NCI-H526 treated with DMSO at 0.1 percent for 48 hours (cell line): Measurements from ENCODE around the gene IL4R.
"Not testable (repeated sequence)": the region's sequence is repeated elsewhere in the genome, so short reads cannot be mapped to it uniquely, and the experiment has no call there.

ENCODE experiments used
- DNase-seq: peaks from one replicate; lab custom pipeline; 2025; lab: John Stamatoyannopoulos, UW

The IL4R gene

DNA sequence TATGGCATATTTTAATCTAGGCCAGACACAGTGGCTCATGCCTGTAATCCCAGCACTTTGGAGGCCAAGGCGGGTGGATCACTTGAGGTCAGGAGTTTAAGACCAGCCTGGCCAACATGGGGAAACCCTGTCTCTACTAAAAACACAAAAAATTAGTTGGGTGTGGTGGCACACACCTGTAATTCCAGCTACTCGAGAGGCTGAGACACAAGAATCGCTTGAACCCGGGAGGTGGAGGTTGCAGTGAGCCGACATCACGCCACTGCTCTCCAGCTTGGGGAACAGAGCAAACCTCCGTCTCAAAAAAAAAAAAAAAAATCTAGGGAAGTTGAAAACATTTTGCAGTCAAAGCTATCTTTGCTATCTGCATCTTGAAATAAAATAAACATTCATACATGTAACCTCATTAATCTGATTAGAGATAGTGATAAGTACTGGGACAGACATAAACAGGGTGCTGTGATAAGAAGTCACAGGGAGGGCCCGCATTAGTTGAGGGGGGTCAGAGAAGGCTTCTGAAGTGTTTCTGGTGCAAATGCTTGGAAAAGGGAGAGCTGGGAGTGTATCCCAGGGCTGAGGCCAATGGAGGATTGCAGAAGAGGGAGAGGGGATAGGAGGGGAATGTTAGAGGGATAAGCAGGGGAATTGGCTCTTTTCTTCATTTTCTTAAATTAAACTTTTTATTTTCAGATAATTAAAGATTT lies 15.8 kb downstream of the IL4R start:
- not testable (repeated sequence) for DNase-seq

GRCh38 chr16:27330542-27330941 lies 16.8 kb downstream of the IL4R start:
- no peak for DNase-seq

DNA sequence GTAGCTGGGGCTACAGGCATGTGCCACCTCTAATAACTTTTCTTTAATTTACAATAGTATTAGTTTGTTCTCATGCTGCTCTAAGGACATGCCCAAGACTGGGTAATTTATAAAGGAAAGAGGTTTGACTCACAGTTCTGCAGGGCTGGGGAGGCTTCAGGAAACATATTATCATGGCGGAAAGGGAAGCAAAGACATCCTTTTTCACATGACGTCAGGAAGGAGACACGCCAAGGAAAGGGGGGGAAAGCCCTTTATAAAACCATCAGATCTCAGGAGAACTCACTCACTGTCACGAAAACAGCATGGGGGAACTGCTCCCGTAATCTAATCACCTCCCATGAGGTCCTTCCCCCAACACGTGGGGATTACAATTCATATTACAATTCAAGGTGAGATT lies 18.3 kb downstream of the IL4R start:
- DNase-seq: no peak

DNA sequence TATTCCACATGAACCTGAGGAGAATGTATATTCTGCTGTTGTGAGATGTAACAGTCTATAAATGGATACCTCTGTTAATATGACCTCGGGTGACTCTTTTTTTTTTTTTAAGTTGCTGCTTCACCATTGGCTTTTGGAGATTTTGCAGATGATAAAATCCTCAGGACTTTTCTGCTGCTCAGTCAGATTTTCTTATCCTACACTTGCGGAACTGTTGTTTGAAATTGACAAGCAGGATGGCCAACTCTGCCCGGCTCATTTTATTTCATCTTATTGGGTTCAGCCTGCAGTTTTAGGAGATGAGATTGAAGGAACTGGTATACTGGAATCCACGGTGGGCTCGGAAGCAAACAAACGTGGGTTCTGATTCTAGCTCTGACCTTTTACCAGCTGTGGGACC lies 19.3 kb downstream of the IL4R start:
- DNase-seq: no peak

- no peak for DNase-seq
These were observed 19.8 kb downstream of the IL4R start for GRCh38 chr16:27333549-27333948.

GRCh38 chr16:27334192-27334764 lies 20.5 kb downstream of the IL4R start:
- DNase-seq: no peak

DNA sequence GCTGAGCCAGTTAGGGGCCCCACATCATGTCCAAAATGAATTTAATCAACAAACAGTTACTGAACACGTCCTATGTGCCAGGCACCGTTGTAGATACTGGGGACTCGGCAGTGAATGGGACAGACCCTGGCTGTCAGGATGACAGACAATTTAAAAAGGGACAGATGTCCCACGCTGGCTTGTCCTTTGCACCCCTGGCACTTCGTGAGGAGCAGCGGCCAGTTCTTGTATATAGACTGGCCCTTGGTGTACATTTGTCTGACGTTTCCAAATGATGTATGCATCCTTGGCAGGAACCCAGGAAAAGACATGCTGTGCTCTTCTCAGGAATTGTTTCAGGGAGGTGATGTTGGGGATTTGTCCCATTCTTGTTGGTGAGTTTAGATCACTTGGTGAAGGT lies 21.1 kb downstream of the IL4R start:
- no peak for DNase-seq

DNA sequence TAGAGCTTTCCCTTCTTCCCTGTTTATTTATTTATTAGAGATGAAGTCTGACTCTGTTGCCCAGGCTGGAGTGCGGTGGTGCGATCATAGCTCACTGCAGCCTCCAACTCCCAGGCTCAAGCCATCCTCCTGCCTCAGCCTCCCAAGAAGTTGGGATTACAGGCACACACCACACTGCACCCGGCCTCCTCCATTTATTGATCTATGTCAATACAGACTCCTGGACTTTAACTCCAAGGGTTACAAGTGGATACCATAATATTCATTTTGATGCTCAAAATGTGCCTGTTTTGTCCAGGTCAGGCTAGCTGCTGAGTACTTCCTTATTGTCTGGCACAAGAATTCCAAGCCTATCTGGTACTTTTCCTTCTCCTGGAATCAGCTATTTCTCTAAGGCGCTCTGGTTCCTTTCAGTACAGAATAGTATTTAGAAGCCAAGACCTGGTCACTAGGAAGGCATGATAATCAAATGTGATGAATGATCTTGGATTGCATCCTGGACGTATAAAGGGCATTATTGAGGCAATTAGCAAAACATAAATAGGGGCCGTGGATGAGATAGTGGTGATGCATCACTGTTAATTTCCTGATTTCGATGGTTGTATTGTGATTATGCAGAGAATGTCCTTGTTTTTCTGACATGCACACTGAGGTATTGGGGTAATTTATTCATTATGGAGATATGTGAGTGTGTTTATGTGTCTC lies 21.7 kb downstream of the IL4R start:
- no peak for DNase-seq

DNA sequence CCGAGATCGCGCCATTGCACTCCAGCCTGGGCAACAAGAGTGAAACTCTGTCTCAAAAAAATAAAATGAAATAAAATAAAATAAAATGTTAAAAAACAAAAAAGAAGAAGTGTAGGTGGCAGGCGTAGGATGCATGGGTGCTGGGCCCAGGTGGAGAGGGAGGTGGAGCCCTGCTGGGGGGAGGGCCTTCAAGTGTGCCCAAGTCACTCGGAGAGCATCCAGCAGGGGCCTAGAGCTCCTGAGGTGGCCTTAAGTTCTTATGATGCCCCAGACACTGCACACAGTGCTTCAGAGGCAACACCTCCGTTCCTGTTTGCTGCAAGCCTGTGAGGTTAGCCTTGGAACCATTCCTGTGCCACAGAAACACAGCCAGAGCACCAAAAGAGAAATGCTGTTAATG lies 23.2 kb downstream of the IL4R start:
- no peak for DNase-seq

DNA sequence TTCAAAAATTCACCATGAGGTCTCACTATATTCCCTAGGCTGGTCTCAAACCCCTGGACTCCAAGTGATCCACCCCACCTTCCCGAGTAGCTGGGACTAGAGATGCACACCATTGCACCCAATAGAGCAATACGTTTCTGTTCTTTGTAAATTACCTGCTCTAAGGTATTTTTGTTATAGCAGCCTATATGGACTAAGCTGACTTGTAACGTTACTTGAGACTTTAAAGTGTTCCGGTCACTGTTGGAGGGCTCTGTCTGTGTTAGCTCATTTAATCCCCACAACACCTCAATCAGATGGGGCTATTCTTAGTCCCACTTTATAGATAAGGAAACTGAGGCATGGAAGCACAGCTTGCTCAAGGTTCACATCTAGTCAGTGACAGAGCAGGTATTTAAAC lies 25.4 kb downstream of the IL4R start:
- DNase-seq: no peak

DNA sequence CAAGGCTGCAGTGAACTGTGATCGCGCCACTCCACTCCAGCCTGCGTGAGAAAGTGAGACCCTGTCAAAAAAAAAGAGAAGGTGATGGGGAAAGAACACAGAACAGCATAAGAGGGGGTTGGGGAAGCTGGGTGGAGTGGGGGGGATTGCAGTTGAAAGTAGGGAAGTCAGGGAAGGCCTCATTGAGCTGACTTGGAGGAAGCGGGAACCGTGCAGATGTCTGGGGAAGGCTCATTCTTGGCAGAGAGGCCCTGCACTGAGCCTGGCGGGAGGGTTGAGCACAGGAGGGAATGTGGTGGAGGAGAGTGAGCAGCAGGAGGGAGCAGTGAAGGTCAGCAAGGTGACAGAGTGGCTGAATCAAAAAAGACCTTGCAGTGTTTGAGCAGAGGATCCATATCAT lies 26.9 kb downstream of the IL4R start:
- no peak for DNase-seq

DNA sequence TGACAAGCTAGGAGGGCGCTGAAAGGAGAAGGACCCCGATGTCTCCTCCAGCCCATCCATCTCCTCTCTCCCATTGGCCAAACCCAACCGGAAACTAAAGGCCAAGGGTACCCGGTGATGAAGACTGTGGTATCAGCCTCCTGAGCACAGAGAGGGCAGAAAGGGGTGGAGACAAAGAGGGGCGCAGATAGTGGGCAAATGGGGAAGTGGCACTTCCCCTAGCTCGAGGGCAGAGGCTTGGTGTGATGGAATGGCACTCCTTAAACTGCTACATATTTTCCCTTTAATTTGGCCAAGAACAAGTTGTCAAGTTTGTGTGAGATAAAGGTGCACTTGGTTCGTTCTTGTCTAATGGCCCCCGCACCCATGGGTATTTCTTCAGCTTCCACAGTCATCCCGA lies 27.8 kb downstream of the IL4R start:
- DNase-seq: no peak

DNA sequence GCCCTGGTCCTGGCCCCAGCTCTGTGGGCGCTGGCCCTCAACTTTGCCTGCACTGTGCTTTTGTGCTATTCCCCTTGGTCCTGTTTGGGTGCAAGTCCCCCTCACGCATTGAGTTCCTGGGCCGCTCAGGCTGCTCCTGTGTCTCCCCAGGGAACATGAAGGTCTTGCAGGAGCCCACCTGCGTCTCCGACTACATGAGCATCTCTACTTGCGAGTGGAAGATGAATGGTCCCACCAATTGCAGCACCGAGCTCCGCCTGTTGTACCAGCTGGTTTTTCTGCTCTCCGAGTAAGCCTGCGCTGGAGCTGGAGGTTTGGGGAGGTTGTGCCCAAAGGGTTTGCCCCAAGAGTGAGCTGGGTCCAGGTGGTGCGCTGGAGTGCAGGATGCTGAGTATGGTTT lies 28.2 kb downstream of the IL4R start:
- DNase-seq: no peak

DNA sequence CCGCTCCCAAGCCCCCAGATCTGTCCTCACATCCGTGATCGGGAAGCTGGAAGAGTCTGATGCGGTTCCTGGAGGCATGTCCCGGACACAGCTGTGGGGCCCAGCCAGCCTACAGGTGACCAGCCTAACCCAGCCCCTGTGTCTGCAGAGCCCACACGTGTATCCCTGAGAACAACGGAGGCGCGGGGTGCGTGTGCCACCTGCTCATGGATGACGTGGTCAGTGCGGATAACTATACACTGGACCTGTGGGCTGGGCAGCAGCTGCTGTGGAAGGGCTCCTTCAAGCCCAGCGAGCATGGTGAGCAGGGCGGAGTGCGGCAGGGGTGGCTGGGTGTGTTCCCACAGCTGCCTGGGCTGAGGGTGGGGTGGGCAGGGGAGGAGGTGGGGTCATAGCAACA lies 30.9 kb downstream of the IL4R start:
- DNase-seq: no peak

DNA sequence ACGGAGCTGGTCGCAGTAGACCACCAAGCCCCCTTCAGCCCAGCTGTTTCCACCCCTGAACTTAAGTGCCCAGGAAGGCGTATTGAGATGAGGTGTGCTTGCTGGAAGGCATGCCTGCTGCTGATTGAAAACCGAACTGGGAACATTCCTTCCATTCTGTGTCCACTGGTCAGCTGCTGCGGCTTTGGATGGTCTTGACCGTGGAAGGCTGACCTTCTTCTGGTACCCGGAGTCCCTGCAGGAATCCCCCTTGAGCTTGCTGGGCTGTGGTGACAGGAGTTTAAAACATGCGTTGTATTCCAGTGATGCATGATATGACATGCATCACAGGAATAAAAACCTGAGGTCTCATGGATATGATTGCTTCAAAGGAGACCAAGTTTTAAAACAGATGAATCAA lies 31.4 kb downstream of the IL4R start:
- no peak for DNase-seq

DNA sequence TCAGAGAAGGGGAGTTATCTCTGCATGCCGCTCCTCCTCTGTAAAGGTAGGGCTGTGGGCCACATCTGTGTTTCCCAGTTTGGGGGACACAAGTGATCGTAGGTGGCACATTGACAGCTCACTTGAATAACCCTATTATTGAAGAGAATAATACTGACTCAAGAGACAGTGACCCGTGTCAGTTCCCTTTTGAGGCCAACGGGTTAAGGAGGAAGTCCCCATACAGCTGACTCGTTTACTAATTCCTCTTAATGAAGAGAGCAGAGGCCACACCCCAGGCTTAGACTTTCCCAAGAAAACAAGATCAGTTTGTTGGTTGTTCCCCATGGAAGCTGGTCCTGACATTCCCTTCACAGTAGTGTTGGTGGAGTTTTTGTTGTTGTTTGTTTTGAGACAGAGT lies 33.0 kb downstream of the IL4R start:
- DNase-seq: no peak

- no peak for DNase-seq
These were observed 34.3 kb downstream of the IL4R start for GRCh38 chr16:27347930-27348685.

- DNase-seq: no peak
These were observed 35.5 kb downstream of the IL4R start for GRCh38 chr16:27349276-27349675.

DNA sequence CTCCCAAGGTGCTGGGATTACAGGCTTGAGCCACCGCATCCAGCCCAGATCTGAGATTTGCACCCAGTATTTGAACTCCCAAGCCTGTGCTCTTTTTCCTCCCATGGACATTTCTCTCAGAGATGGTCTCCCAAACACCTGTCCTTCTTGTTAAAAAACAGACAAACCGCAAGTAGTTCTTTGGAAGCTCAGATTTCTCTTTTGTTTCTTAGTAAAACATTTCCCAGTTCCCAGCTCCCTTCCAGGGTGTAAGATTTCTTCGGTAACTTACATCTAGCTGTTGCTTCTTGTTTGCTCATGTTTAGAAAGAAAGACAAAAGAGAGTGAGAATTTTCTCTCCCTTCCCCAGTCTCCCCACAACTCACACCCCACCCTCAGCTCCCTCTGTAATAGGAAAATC lies 36.2 kb downstream of the IL4R start:
- no peak for DNase-seq

DNA sequence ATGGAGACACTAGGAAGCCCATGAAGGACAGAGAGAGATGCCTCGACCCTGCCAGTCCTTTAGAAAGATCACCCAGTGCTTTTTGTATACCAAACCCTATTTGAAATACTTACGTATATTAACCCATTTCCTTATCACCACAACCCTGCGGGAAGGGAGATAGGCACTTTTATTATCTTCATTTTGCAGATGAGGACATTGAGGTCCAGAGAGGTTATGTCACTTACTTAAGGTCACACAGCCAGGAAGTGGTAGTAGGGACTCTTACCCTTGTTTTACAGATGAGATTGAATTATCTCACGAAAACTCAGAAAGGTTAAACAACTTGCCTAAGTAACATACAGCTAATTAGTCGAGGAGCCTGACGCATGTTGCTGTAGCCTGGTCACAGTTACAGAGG lies 38.2 kb downstream of the IL4R start:
- no peak for DNase-seq

- DNase-seq: no peak
These were observed 40.1 kb downstream of the IL4R start for GRCh38 chr16:27353853-27354252.

DNA sequence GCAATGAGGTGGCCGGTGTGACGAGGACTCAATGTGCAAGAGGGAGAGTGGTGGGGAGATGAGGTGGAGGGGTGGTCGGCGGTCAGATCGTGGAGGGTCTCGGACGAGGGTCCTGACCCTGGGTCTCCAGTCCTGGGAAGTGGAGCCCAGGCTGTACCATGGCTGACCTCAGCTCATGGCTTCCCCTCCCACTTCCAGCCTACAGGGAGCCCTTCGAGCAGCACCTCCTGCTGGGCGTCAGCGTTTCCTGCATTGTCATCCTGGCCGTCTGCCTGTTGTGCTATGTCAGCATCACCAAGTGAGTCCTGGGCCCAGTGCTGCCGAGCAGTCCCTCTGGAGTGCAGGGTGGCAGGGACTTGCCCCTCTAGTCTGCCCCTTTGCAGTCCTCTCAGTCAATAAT lies 41.8 kb downstream of the IL4R start:
- no peak for DNase-seq

DNA sequence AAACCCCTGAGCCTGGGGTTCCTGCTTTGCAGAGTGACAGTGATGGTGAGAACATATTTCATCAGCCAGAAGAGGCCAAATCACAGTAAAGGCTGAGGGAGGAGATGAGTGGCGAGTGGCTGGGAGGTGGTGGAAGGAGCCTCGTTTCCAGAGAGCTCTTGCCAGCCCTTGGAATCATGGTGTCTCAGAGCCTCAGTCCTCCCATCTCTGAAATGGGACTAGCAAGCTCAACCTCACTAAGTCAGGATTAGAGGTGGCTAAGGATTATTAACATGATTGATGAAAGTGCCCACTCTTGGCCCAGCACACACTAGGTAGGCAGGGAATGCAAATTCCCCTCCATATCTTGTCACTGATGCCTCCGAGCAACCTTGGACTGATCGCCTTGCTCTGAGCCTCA lies 43.0 kb downstream of the IL4R start:
- no peak for DNase-seq
